Activated CD4-positive, alpha-beta T cell treated with anti-CD3 and anti-CD28 coated beads for 24 hours (primary cell): ENCODE data around the gene VPS37B.

Experiments
- DNase-seq, 2 donors: peaks; one replicate each; pipeline ENCODE4 v3.0.0-alpha.2; 2020; ENCODE audit warnings: low read depth in 2 of 2

Gene VPS37B

DNA sequence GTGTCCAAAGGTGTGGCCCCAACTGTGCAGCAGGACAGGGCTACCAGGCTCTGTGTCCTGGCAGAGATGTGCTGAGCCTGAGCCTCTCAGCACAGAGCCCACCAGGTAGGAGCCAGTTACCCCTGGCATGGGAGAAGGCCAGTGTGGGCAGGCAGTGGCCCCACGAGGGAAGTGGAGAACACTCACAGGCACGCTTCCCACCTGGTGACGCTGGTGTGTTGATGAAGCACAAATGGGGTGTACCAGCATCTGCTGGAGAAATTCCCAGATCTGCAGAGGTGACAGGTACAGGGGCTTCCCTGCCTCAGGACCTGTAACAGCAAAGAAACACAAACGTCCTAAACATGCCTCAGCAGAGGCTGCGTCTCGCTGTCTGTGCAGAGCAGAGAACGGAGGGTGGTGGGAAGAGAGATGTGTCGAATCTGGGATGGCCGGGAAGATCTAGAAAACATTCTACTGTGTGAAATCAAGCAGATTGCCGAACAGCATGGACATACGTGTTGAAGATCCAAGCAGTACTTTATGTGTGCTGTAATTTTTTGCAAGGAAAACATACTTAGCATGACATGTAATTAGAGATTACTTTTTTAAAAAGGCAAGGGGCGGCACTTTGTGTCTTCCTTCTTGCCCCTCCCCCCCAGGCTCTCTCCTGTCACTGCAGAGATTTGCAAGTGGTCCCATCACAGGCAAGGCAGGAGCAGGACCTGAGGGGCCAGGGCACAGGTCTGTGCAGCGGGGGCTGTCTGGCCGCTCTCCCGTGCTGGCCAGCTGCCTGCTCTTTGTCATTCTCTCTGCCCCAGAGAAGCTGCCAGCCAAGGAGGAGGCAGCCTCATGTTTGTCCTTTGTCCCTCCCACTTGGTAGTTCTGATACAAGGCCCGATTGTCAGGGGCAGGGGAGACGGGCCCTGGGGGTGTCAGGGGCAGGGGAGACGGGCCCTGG, 43.3 kb downstream of the VPS37B start:
- DNase-seq: no peak

- DNase-seq: no peak
Measured at GRCh38 chr12:122851820-122852219, 44.1 kb downstream of the VPS37B start.

DNA sequence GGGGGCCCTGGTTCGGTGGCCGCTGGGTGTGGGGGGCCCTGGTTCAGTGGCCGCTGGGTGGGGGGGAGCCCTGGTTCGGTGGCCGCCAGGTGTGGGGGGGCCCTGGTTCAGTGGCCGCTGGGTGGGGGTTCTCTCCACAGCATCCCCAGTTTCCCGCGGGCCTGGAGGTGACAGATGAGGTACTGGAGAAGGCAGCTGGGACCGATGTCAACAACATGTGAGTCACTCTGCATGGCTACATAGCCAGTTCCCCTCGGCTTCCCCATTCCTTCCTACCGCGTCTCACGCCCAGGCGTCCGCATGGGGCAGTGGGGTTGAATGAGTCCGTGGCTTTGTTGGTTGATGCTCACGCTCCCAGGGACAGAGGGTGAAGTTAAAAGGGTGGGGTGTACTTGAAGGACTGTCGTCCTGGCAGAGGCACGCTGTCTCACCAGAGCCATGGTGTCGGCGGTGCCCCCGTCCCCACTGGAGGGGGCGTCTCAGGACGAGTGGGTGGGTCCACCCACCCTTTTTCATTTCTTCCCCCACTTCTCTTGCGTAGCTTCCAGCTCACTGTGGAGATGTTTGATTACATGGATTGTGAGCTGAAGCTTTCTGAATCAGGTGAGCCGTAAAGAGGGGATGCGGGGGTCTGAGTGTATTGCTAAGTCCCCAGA, 45.1 kb downstream of the VPS37B start:
- no peak for DNase-seq

DNA sequence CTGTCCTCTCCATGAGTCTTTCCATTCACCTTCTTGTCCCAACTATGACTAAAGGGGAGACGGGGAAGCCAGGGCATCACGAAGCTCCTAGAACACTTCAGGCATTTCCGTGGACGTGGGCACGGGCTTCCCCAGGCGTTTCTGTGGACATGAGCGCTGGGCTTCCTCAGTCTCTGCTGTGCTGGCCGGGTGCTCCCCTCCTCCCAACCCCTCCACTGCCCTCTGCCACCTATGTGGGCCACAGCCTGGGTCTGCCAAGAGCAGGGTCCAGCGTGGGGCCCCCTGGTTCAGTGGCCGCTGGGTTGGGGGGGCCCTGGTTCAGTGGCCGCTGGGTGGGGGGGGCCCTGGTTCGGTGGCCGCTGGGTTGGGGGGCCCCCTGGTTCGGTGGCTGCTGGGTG, 45.9 kb downstream of the VPS37B start:
- DNase-seq: no peak

GRCh38 chr12:122849352-122850047, 46.4 kb downstream of the VPS37B start:
- DNase-seq: no peak

DNA sequence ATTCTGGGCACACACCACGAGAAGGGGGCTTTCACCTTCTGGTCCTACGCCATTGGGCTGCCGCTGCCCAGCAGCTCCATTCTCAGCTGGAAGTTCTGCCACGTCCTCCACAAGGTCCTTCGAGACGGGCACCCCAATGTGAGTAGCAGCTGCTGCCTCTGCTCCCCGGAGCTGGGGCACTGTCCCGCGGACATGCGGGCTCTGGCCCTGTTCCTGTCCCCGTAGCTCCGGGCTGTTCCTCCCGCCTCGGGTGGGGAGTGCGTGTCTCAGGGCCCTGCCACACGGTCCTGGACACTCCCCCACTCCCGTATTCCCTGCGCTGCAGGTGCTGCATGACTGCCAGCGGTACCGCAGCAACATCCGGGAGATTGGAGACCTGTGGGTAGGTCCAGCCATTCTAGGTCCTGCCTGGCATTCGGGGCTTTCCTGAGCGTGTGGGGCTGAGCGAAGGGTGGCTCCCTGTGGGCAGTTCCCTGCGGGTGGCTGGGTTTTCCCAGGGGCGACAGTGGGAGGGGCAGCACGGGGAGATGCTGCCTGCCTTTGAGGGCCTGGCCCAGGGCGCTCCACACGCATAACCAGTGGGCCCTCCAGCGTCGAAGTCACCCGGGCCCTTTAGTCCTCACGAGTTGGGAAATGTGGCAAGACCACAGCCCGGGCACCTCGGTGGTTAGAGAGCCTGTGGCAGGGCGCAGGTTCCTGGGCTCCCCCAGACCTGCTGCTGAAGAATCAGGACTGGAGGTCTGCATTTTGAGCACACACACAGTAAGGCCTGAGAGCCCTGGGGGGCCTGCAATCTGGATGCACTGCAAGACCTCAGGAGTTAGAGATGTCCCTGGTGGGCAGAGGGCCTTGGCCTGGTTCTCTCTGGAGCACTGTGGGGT, 47.2 kb downstream of the VPS37B start:
- no peak for DNase-seq

DNA sequence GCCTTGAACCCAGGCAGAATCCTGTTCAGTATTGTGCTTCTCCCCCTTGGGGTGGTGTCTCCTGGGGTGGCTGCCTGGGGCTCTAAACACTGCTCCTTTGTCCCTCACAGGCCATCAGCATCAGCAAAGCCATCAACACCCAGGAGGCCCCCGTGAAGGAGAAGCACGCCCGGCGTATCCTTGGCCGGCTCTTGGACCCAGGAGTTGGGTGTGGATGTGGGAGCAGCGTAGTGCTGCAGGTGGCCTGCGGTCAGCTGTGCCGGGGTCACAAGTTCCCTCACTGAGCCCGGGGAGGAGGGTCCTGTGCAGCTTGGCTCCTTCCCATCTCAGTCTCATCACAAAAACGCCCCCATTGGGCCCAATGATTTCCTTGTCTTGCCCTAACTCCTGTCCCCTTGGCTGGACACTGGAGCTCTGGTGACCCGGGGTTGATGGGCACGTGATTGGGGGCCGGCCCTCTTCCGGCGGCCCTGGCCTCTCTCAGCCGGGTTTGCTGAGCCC, 48.0 kb downstream of the VPS37B start:
- no peak for DNase-seq

- no peak for DNase-seq
Measured at GRCh38 chr12:122847516-122847836, 48.4 kb downstream of the VPS37B start.

DNA sequence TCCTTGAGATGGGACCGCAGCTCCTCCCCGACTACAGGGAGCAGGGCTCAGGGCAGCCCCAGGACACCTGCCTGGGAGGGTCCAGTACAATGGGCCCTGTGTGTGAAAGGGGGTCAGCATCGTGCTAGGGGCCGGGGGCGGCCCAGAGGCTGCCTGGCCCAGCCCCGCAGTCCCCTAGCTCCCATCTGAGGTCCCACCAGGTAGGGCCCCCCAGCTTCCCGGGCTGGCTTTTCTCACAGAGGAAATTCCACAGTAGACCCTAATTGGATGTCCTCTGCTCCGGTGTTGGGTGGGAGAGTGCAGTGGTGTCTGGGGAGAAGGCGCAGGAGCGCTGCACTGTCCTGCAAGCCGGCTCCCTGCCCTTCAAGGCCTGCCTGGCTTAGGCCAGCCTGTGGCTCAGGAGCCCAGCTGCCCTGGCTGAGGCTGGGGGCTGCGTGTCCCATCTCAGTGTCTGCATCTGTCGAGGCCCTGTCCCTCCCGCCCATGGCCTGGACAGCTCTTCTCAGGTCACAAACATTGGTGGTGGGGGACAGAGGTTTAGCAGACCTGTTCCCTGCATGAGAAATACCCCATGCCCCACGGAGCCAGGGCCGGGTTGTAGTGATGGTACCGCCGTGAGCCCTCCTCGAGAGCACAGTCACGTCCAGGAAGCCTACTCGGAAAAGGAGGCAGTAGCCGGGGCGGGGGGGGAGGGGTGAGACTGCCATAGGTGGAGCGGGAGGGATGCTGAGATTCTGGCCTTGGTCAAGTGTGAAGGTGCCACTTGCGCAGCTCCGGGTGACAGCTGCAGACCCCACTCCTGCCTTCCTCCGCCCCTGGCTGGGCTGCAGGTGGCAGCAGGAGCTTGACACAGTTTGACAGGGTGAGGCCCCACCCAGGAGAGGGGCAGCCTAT, 49.1 kb downstream of the VPS37B start:
- DNase-seq: no peak

DNA sequence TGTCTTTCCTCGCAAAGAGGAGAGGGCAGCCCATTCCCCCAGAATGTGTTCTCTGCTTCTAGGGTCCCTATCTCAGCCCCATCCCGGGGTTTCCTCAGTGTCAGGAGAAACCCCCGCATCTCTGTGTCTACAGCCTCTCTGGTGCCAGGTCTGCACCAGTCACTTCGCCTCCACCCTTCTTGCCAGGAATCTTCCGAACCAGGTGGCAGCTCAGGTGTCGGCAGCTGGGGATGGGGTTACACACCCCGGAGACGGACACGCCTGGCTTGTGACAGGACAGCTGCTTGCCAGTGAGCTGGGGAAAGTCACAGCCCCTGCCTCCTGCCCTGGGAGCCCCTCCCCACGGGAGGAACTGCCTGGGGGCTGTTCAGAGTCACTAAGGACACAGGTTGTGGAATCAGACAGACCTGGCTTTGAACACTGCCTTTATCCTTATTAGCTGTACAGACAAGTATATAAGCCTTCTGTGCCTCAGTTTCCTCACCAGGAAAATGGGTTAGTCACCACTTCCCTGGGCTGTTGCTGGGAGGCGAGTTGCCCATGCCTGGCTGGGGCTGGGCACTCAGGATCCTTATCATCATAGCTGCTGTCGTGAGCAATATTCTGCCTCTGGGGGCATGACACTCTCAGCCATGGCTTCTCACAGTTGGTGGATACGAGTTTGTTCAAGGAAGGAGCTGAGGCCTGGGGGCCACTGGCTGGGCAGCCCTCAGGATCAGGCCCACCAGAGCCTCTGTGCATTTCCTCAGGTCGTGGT, 49.9 kb downstream of the VPS37B start:
- no peak for DNase-seq

DNA sequence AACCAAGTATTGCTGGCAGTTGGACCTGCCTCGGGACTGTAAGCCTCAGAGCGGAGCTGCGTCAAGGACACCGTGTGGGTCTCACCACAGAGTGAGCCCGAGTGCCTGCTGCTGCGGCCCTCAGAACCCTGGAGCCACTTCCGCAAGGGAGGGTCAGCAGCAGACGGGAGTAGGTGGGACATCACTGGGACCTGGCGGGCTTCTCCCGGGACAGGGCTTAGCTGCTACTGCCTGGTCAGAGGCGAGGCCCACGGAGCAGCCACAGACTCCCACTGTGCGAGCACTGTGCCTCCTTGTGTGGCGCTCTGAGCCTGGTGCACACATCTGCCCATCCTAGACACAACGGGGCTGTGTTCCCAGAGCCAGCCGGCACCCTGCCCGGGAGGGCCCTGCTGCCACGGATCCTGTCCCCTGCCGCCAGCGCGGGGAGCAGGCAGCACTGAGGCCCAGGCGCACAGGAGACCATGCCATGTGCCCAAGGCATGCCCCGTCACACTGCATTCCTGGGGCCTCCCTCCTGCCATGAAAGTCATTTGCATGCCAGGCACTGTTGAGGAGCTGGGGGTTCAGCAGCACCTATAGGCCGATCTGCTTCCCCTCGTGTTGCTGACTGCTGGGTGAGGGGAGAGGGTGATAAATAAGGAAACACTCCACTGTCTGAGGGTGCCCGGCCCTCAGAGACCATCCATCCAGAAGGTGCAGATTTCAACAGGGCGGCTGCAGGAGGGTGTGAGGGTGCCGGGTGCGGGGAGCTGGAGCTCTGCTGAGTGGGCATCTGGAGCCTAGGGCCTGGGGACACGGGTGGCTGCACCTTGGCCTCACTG, 50.7 kb downstream of the VPS37B start:
- DNase-seq: no peak

- DNase-seq: no peak
Measured at GRCh38 chr12:122844366-122844971, 51.5 kb downstream of the VPS37B start.

DNA sequence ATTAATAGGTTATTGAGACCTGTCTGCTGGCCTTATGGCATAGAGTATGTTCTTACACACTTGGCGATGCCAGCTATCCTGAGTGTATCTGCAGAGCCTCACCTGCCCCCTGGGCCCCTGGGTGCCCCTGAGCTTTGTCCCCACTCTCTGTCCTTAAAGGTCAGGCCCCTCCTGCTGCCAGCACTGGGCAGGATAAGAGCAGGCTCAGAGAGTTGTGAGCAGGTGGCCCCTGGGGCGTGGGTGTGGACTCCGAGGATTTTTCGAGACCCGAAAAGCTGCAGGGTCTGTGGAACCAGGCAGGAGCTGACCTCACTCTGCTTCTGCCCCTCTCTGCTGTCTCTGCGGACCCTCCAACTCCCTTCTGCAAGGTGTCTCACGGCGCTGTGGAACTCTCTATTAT, 52.5 kb downstream of the VPS37B start:
- DNase-seq: no peak

DNA sequence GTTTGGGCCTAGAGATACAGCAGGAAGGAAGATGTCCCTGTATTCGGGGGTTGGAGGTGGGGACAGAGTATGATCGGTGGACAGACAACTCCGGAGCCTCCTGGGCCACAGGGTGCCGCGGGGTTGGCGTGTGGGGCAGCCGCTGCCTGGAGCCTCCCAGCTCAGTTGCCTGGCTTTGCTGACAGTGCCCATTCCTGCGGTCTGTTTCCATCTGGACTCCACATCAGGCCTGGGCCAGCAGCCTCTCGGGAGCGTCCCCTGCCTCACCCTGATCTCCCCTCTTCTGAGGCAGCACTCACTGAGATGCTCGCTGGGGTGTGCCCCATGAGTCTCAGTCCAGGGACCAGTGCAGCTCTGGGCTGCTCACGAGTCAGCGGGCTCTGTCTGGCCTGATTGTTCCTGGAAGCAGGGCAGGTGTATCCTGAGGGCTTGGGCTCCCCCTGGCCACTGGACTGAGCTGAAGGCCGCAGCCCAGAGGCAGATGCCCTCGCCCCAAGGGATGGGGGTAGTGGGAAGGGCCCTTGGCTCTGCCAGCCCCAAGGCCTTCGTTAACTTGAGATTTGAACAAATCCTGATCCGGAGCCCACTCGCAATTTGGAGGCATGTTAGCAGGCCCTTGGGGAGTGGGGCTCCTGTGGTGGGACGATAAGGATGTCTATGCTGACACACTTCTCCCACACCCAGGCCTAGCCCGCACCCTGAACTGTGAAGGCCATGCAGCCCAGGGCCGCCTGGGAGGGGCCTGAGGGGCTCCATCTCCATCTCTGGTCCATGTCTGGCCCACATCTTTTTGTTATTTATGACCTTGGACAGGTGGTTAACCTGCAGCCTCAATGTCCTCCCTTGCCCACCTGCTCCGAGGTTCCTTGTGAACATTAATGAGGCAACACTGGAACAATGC, 53.2 kb downstream of the VPS37B start:
- no peak for DNase-seq

GRCh38 chr12:122841544-122842321, 54.2 kb downstream of the VPS37B start:
- no peak for DNase-seq
